Large intestine (tissue), 3 donors: Measurements from ENCODE around the gene KCNT2. TPM values are rescaled to one million over a fixed set of nuclear protein-coding genes. Genes with fewer than 3 reads are reported as not detected.
"Not testable (repeated sequence)": the region's sequence is repeated elsewhere in the genome, so short reads cannot be mapped to it uniquely, and the experiment has no call there.

Experiments used
- DNase-seq, 2 donors: peaks; one replicate each; pipeline versions ENCODE4 v3.0.0 to v3.0.0-alpha.2; 2013
- H3K27ac ChIP-seq: one replicate; pipeline ENCODE4 v1.5.1; 2013; ENCODE audit warnings: low read length
- H3K27me3 ChIP-seq: 2 replicates; pipeline ENCODE4 v1.6.1; 2013; ENCODE audit warnings: low read length; ENCODE audit not compliant: control insufficient read depth, insufficient read depth
- H3K36me3 ChIP-seq: 2 replicates; pipeline ENCODE4 v1.6.1; 2013; ENCODE audit warnings: low read length; ENCODE audit not compliant: control insufficient read depth, insufficient read depth
- H3K4me1 ChIP-seq: one replicate; pipeline ENCODE4 v1.6.1; 2013; ENCODE audit warnings: low read length; ENCODE audit not compliant: control insufficient read depth, insufficient read depth
- H3K4me3 ChIP-seq: one replicate; pipeline ENCODE4 v1.5.1; 2013; ENCODE audit warnings: low read length
- H3K9me3 ChIP-seq: one replicate; pipeline ENCODE4 v1.6.1; 2013; ENCODE audit warnings: mild to moderate bottlenecking, low read depth, low read length, moderate library complexity; ENCODE audit not compliant: control insufficient read depth
- WGBS: methylation state at CpG from one replicate; pipeline ENCODE4 v1.1.5; 2013; ENCODE audit warnings: low lambda C conversion rate; ENCODE audit not compliant: insufficient coverage; 5-methylcytosine and 5-hydroxymethylcytosine counted together
- polyA plus RNA-seq: library from polyadenylated mRNA; unstranded; fragments of 120-200 nt; gene quantifications from one replicate; pipeline ENCODE4 v1.2.1, GENCODE V29; 2013

KCNT2 gene
- polyA plus RNA-seq, 1 donor: 3.5 TPM

DNA sequence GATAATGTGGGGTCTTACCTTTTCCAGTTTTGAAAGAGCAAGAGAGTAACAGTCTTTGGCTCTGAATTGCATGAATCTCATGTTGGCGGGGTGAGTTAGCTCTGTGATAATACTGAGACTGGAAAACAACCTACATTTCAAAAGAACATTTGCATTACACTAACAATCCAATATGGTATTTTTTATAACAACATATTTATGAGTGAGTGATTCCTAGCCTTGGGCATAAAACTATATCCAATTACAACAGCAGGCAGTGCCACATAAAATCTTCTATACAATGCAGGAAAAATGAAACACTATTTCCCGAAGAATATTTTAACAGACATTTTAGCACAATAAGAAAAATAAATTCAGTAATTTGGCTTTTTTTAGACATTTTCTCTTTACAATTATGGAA is 303.0 kb downstream of the KCNT2 start:
- no peaks in the 10 kb centered on the region for H3K4me1 ChIP-seq
- DNase-seq: no peak
- H3K4me3 ChIP-seq: no peak overlapping the region
- no peaks in the 10 kb centered on the region for H3K36me3 ChIP-seq
- no peaks in the 10 kb centered on the region for H3K27me3 ChIP-seq
- no peak overlapping the region for H3K27ac ChIP-seq
- 100% methylated on average over 2 of the region's 2 CpGs for WGBS
- no peaks in the 10 kb centered on the region for H3K9me3 ChIP-seq

DNA sequence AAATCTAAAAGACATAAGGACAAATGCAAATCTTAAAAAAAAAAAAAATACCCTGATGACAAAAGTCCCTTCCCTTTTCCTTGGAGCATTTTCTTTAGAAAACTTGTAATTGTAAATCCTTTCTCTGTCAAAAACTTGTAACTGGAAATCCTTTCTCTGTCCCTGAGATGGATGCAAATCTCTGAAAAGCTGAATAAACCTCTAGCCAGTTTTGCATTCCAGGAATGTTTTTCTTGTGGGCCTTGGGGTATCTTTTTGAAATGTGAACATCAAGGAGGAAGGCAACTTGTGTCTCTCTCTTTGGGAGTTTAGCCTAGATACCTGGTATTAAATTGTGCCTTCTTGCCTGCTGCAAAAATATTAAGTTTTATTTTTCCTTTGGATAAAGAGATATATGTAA is 305.3 kb downstream of the KCNT2 start:
- Histone ChIP-seq H3K27me3 (no peaks in the 10 kb centered on the region), H3K9me3 (no peaks in the 10 kb centered on the region), H3K4me3 (no peak overlapping the region), H3K27ac (no peak overlapping the region), H3K36me3 (no peaks in the 10 kb centered on the region), H3K4me1 (no peaks in the 10 kb centered on the region)
- DNase-seq: no peak

DNA sequence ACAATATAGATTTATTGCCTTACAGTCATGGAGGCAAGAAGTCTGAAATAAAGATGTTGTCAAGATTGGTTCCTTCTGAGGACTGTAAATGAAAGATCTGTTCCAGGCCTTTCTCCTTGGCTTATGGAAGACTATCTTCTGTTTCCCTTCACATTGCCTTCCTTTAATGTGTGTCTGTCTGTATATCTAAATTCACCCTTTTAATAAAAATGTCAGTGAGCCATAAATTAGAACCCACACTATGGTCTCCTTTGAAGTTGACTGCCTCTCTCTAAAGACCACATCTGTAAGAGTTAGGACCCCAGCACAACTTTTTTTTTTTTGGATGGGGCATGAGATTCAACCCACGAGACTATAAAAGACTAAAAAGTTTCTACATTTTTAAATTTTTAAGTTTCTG is 305.8 kb downstream of the KCNT2 start:
- Histone ChIP-seq H3K9me3 (no peaks in the 10 kb centered on the region), H3K36me3 (no peaks in the 10 kb centered on the region), H3K27ac (no peak overlapping the region), H3K4me3 (no peak overlapping the region), H3K4me1 (no peaks in the 10 kb centered on the region), H3K27me3 (no peaks in the 10 kb centered on the region)
- DNase-seq: no peak
- WGBS: no CpG with 5 or more reads among the region's 1 CpG

DNA sequence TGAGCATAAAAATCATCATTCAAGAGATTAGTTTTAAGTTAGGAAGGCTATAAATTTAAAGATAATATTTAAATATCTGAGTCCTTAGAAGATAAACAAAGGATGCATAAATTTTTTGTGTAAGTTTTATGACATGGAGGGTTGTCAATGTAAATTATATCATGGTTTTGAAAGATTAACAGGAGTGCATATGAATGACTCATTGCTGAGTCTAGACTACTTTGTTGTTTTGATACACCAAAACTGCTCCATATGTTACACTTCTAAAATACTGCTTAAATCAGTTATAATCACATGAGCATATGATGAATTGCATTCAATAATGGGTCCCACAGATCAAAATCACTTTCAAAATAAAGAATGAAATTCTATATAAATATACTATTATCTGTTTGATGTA is 312.5 kb downstream of the KCNT2 start:
- no peaks in the 10 kb centered on the region for H3K27me3 ChIP-seq
- H3K36me3 ChIP-seq: no peaks in the 10 kb centered on the region
- H3K27ac ChIP-seq: no peak overlapping the region
- H3K4me1 ChIP-seq: no peaks in the 10 kb centered on the region
- DNase-seq: no peak
- no peak overlapping the region for H3K4me3 ChIP-seq
- H3K9me3 ChIP-seq: no peaks in the 10 kb centered on the region

DNA sequence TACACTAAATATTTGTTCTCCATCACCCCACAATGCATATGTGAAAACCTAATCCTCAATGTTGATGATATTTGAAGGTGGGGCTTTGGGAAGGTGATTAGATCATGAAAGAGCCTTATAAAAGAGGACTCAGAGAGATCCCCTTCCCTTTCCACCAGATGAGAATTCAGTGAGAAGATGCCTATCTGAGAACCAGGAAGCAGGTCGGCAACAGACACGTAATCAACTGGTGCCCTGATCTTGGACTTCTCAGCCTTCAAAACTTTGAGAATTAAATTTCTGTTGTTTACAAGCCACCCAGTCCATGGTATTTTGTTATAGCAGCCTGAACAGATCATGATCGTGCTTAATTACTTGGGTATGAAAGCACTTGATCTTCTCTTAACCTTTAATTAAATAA is 329.4 kb downstream of the KCNT2 start:
- WGBS: 100% methylated on average over 1 of the region's 3 CpGs

DNA sequence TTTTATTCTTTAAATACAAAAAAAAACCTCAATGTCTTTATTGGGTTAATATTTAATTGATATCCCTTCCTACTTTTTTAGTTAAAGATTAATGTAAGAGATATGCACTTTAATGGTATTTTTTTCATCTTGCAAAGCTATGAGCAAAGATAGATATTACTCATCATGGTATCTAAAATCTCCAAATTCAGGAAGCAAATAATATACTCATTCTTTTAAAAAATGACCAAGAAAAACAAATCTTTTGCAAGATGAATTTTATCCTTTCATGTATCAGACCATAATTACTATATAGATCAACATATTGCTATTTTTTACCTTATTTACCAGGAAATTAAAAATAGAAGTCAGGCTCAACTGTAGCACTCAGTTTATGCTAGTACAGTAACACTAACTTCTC is 330.4 kb downstream of the KCNT2 start:
- H3K4me3 ChIP-seq: no peak overlapping the region
- DNase-seq: no peak
- H3K27ac ChIP-seq: no peak overlapping the region
- no peaks in the 10 kb centered on the region for H3K9me3 ChIP-seq
- H3K36me3 ChIP-seq: no peaks in the 10 kb centered on the region
- H3K27me3 ChIP-seq: no peaks in the 10 kb centered on the region
- no peaks in the 10 kb centered on the region for H3K4me1 ChIP-seq

More for the DNA sequence above, 329.4 kb downstream of the KCNT2 start:
- Histone ChIP-seq H3K4me3 (no peak overlapping the region), H3K27me3 (no peaks in the 10 kb centered on the region), H3K9me3 (no peaks in the 10 kb centered on the region), H3K4me1 (no peaks in the 10 kb centered on the region), H3K27ac (no peak overlapping the region), H3K36me3 (no peaks in the 10 kb centered on the region)
- DNase-seq: no peak

DNA sequence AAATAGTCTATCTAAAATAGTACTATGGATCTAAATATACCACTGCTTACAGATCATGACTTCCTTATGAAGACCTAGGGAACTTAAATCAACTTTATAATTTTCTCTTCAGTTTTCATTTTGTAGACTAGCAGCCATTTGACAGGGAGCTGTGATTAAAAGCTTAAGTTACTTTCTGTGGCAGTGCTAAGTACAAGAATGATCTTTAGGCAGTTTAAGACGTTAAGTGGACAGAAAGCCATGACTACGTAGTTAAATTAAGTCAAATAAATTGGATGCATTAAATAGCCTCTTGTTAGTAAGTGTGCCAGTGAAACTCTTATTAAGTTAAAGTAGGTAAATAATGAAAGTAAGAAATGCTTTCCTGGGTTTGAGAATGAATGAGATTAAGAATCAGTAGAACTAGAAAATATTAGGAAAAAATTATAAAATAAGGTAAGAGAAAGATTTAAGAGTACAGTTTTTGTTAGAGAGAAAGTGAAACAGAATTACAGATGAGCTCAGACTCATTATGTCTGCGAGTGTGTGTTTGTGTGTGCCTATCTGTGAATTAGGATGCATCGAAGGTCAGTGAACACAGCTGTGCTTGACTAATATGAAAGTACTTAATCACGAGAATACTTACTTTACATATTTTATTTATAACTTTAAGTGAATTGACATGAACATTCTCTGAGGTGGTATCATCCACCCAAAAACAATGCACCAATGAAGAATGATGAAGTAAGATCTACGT is 336.9 kb downstream of the KCNT2 start:
- Histone ChIP-seq H3K9me3 (no peaks in the 10 kb centered on the region), H3K4me1 (no peaks in the 10 kb centered on the region), H3K27ac (no peak overlapping the region), H3K36me3 (no peaks in the 10 kb centered on the region), H3K27me3 (no peaks in the 10 kb centered on the region), H3K4me3 (no peak overlapping the region)
- DNase-seq: no peak
- WGBS: 63% methylated on average over 3 of the region's 6 CpGs

DNA sequence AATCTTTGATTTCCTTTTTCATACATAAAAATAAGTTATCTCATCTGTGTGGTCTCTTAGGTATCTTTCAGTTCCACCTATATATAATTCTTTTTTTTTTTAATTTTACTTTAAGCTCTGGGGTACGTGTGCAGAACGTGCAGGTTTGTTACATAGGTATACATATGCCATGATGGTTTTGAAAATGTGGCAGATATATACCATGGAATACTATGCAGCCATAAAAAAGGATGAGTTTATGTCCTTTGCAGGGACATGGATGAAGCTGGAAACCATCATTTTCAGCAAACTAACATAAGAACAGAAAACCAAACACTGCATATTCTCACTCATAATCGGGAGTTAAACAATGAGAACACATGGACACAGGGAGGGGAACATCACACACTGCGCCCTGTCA is 345.2 kb downstream of the KCNT2 start:
- not testable (repeated sequence) for H3K9me3 ChIP-seq, H3K4me1 ChIP-seq, DNase-seq, H3K27me3 ChIP-seq, H3K27ac ChIP-seq, H3K36me3 ChIP-seq, H3K4me3 ChIP-seq
- WGBS: no CpG with 5 or more reads among the region's 4 CpGs

DNA sequence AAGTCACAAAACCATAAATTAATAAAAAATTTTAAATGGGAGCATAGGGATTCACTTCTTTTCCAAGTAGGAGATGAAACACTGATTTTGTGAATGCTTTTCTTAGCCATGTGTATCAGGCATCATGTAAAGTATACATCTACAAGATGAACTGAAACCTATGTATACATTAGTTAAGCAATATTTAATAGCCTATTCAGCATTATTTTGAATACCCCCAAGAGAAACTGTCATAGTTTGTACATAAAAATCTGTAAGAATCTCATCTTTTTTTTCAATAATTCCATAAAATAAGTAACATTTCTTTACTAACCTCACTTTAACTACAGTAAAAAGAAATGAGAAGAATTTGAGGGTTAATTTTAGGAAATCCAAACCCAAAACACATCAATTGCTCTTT is 348.0 kb downstream of the KCNT2 start:
- Histone ChIP-seq H3K4me1 (no peaks in the 10 kb centered on the region), H3K27me3 (no peaks in the 10 kb centered on the region), H3K9me3 (no peaks in the 10 kb centered on the region), H3K4me3 (no peak overlapping the region), H3K27ac (no peak overlapping the region), H3K36me3 (no peaks in the 10 kb centered on the region)
- no peak for DNase-seq

DNA sequence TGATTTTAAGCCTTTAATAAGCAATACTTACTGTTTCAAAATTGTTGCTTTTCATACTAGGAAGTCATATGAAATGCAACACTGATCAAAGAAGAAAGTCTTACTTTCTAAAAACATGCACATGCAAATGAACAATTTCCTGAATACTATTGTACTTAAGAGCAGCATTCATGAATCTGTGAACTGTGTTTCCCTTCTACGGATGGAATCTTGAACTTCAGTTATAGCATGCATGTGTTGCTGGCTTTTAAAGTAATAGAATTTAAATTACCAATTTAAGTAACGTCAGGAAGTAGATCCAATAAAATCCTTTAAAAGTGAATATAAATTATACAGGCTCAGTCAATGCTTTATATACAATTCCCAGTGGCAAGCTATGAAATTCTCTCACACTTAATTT is 348.9 kb downstream of the KCNT2 start:
- DNase-seq: no peak
- no peaks in the 10 kb centered on the region for H3K27me3 ChIP-seq
- H3K27ac ChIP-seq: no peak overlapping the region
- WGBS: 83% methylated on average over 1 of the region's 2 CpGs
- H3K4me3 ChIP-seq: no peak overlapping the region
- no peaks in the 10 kb centered on the region for H3K9me3 ChIP-seq
- H3K36me3 ChIP-seq: no peaks in the 10 kb centered on the region
- H3K4me1 ChIP-seq: no peaks in the 10 kb centered on the region

DNA sequence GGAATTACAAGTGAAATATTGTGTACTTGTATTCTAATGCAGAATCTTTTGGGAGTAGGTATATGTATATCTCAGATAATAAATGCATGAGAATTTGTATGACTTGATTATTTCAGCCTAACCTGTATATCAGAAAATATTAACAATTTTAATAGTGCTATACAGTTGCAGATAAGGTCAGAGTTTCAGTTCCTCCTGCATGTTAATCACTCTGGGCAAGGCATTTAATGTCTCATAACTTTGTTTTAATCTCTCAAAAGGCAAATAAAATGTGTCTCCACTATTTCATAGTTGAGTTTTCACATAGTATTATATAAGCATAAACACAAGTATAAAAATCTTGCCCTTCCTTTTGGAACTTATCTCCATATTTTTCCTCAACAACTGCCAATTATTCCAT is 352.5 kb downstream of the KCNT2 start:
- no peak overlapping the region for H3K4me3 ChIP-seq
- H3K36me3 ChIP-seq: no peaks in the 10 kb centered on the region
- H3K27me3 ChIP-seq: no peaks in the 10 kb centered on the region
- no peaks in the 10 kb centered on the region for H3K9me3 ChIP-seq
- no peak for DNase-seq
- no peak overlapping the region for H3K27ac ChIP-seq
- no peaks in the 10 kb centered on the region for H3K4me1 ChIP-seq
